ENCODE measurements around the gene ZBTB18.

- TF ChIP-seq EZH2 (IDR thresholded peaks at IDR 0.05) (no peak), CTCF (IDR thresholded peaks at IDR 0.05) (no peak)
Measured at GRCh38 chr1:244053831-244054230, 2.7 kb downstream of the ZBTB18 start.

Data from neural progenitor cell (in vitro differentiated cells).